Measurements from ENCODE around the gene RABAC1.

Gene RABAC1

GRCh38 chr19:41925208-41926003, 33.7 kb downstream of the RABAC1 start:
- FAIRE-seq (no peak), DNase-seq (ENCODE audit: insufficient read length) (no peak)
- TF ChIP-seq POLR2AphosphoS5 (IDR thresholded peaks at IDR 0.05; ENCODE audit: low read depth, low read length): no peak

- DNase-seq (ENCODE audit: insufficient read length): no peak
Measured at GRCh38 chr19:41924151-41925145, 34.7 kb downstream of the RABAC1 start.

GRCh38 chr19:41923045-41923788, 35.9 kb downstream of the RABAC1 start:
- no peak for DNase-seq (ENCODE audit: insufficient read length)
- no peak for TF ChIP-seq POLR2AphosphoS5 (IDR thresholded peaks at IDR 0.05; ENCODE audit: low read depth, low read length)
- no peak for TF ChIP-seq TAF1 (IDR thresholded peaks at IDR 0.05; ENCODE audit: borderline replicate concordance, low read depth, low read length)
- no peak for TF ChIP-seq POLR2A (IDR thresholded peaks at IDR 0.05; ENCODE audit: low read depth, low read length)
- no peak for FAIRE-seq

More at GRCh38 chr19:41924151-41925145, 34.7 kb downstream of the RABAC1 start:
- TF ChIP-seq POLR2AphosphoS5 (IDR thresholded peaks at IDR 0.05; ENCODE audit: low read depth, low read length): no peak
- no peak for TF ChIP-seq POLR2A (IDR thresholded peaks at IDR 0.05; ENCODE audit: low read depth, low read length)
- TF ChIP-seq TAF1 (IDR thresholded peaks at IDR 0.05; ENCODE audit: borderline replicate concordance, low read depth, low read length): no peak
- FAIRE-seq: no peak

- FAIRE-seq: no peak
- no peak for TF ChIP-seq POLR2AphosphoS5 (IDR thresholded peaks at IDR 0.05; ENCODE audit: low read depth, low read length)
- DNase-seq (ENCODE audit: insufficient read length): no peak
Measured at GRCh38 chr19:41922585-41922984, 36.5 kb downstream of the RABAC1 start.

GRCh38 chr19:41921577-41922576, 37.2 kb downstream of the RABAC1 start:
- DNase-seq (ENCODE audit: insufficient read length): no peak
- TF ChIP-seq TAF1 (IDR thresholded peaks at IDR 0.05; ENCODE audit: borderline replicate concordance, low read depth, low read length) (no peak), POLR2AphosphoS5 (IDR thresholded peaks at IDR 0.05; ENCODE audit: low read depth, low read length) (no peak), POLR2A (IDR thresholded peaks at IDR 0.05; ENCODE audit: low read depth, low read length) (no peak)
- no peak for FAIRE-seq

- FAIRE-seq (no peak), DNase-seq (ENCODE audit: insufficient read length) (no peak)
- TF ChIP-seq POLR2AphosphoS5 (IDR thresholded peaks at IDR 0.05; ENCODE audit: low read depth, low read length): no peak
- TF ChIP-seq TAF1 (IDR thresholded peaks at IDR 0.05; ENCODE audit: borderline replicate concordance, low read depth, low read length): no peak
- TF ChIP-seq POLR2A (IDR thresholded peaks at IDR 0.05; ENCODE audit: low read depth, low read length): no peak
Measured at GRCh38 chr19:41920882-41921576, 38.1 kb downstream of the RABAC1 start.

- TF ChIP-seq POLR2AphosphoS5 (IDR thresholded peaks at IDR 0.05; ENCODE audit: low read depth, low read length) (no peak; the same call in 1 of the 2 replicates), TAF1 (IDR thresholded peaks at IDR 0.05; ENCODE audit: borderline replicate concordance, low read depth, low read length) (no peak), POLR2A (IDR thresholded peaks at IDR 0.05; ENCODE audit: low read depth, low read length) (no peak)
- DNase-seq (ENCODE audit: insufficient read length) (no peak), FAIRE-seq (peak; percentile 5)
Measured at GRCh38 chr19:41919948-41920712, 39.0 kb downstream of the RABAC1 start.

GRCh38 chr19:41918653-41919244, 40.4 kb downstream of the RABAC1 start:
- FAIRE-seq (no peak), DNase-seq (ENCODE audit: insufficient read length) (no peak)
- no peak for TF ChIP-seq POLR2AphosphoS5 (IDR thresholded peaks at IDR 0.05; ENCODE audit: low read depth, low read length)
- no peak for TF ChIP-seq POLR2A (IDR thresholded peaks at IDR 0.05; ENCODE audit: low read depth, low read length)
- no peak for TF ChIP-seq TAF1 (IDR thresholded peaks at IDR 0.05; ENCODE audit: borderline replicate concordance, low read depth, low read length)

- TF ChIP-seq POLR2AphosphoS5 (IDR thresholded peaks at IDR 0.05; ENCODE audit: low read depth, low read length) (no peak), POLR2A (IDR thresholded peaks at IDR 0.05; ENCODE audit: low read depth, low read length) (no peak), TAF1 (IDR thresholded peaks at IDR 0.05; ENCODE audit: borderline replicate concordance, low read depth, low read length) (no peak)
- FAIRE-seq (no peak), DNase-seq (ENCODE audit: insufficient read length) (no peak)
Measured at GRCh38 chr19:41918095-41918494, 41.0 kb downstream of the RABAC1 start.
